PC-9 (cell line): ENCODE data around the gene CNTN5.

Experiments
- CTCF ChIP-seq: fragments of 200-600 bp; sonication (generic); conservative IDR thresholded peaks from 2 replicates; pipeline ENCODE4 v1.6.1; 2017; ENCODE audit warnings: mixed run types, antibody characterized with exemption, mild to moderate bottlenecking, moderate library complexity
- EZH2 ChIP-seq: fragments of 200-600 bp; sonication (generic); IDR thresholded peaks from 2 replicates; pipeline ENCODE4 v1.8.0; 2017; ENCODE audit warnings: antibody characterized with exemption, low read depth

GRCh38 chr11:99593197-99593596, 572.4 kb downstream of the CNTN5 start:
- TF ChIP-seq CTCF (no peak), EZH2 (no peak)
